CD4-positive, CD25-positive, alpha-beta regulatory T cell (primary cell): ENCODE data around the gene IQCE. TPM values are rescaled to one million over a fixed set of nuclear protein-coding genes. Genes with fewer than 3 reads are reported as not detected.

Experiments
- ATAC-seq, 2 donors: fragments of 150-1000 bp; cut with Tn5 transposase; one replicate each; pipeline ENCODE4 v1.10.0; 2021; ENCODE audit warnings: low read depth in 2 of 2, moderate number of reproducible peaks in 2 of 2, moderate library complexity in 1 of 2
- DNase-seq, 3 donors: peaks; one replicate each; pipeline versions ENCODE4 v3.0.0 to v3.0.0-alpha.2; 2012 to 2022; ENCODE audit warnings: mixed read lengths in 1 of 3
- H3K27ac ChIP-seq: one replicate; pipeline ENCODE4 v1.7.0; 2013; ENCODE audit warnings: mild to moderate bottlenecking, low read length; ENCODE audit not compliant: insufficient read depth, poor library complexity, severe bottlenecking
- H3K27me3 ChIP-seq: one replicate; pipeline ENCODE4 v1.7.0; 2013; ENCODE audit warnings: low read length; ENCODE audit not compliant: control insufficient read depth, insufficient read depth
- H3K36me3 ChIP-seq: one replicate; pipeline ENCODE4 v1.7.0; 2013; ENCODE audit warnings: mild to moderate bottlenecking, low read length, moderate library complexity; ENCODE audit not compliant: control insufficient read depth, insufficient read depth
- H3K4me1 ChIP-seq: 2 replicates; pipeline ENCODE4 v1.7.0; 2013; ENCODE audit warnings: mild to moderate bottlenecking, low read length; ENCODE audit not compliant: insufficient read depth, control insufficient read depth, poor library complexity, severe bottlenecking
- H3K4me3 ChIP-seq: one replicate; pipeline ENCODE4 v1.7.0; 2013; ENCODE audit warnings: low read depth, mild to moderate bottlenecking, low read length, moderate library complexity
- H3K9me3 ChIP-seq, 2 experiments: 1 replicate in 1 of 2; 2 replicates in 1 of 2; pipeline ENCODE4 v1.7.0; 2013; ENCODE audit warnings: low read length in 2 of 2, mild to moderate bottlenecking in 1 of 2, moderate library complexity in 1 of 2; ENCODE audit not compliant: control insufficient read depth in 2 of 2
- H3K27ac Mint-ChIP-seq, 3 donors: one replicate each; pipeline ENCODE4 v1.8.0; 2020 to 2022; ENCODE audit warnings: mild to moderate bottlenecking in 3 of 3, mixed read lengths in 3 of 3, moderate library complexity in 2 of 3
- H3K27me3 Mint-ChIP-seq: one replicate; pipeline ENCODE4 v1.8.0; 2022; ENCODE audit warnings: mild to moderate bottlenecking, mixed read lengths
- H3K36me3 Mint-ChIP-seq: one replicate; pipeline ENCODE4 v1.8.0; 2020; ENCODE audit warnings: mixed read lengths
- H3K4me1 Mint-ChIP-seq, 4 donors: one replicate each; pipeline ENCODE4 v1.8.0; 2020 to 2022; ENCODE audit warnings: mixed read lengths in 4 of 4, mild to moderate bottlenecking in 1 of 4
- H3K4me3 Mint-ChIP-seq, 4 donors: one replicate each; pipeline ENCODE4 v1.8.0; 2020 to 2022; ENCODE audit warnings: mild to moderate bottlenecking in 4 of 4, mixed read lengths in 4 of 4, moderate library complexity in 3 of 4
- H3K9me3 Mint-ChIP-seq, 7 donors: one replicate each; pipeline ENCODE4 v1.8.0; 2020 to 2022; ENCODE audit warnings: mixed read lengths in 7 of 7, mild to moderate bottlenecking in 3 of 7, moderate library complexity in 2 of 7
- polyA plus RNA-seq, 4 donors: library from polyadenylated mRNA; unstranded; fragments of 300-500 nt; fragmentation: Illumina TruSeq; gene quantifications; one replicate each; pipeline ENCODE4 v1.2.3, GENCODE V29; 2021
- total RNA-seq: library from RNA; stranded (reverse); gene quantifications from one replicate; pipeline ENCODE4 v1.2.3, GENCODE V29; 2022

The IQCE gene
- total and polyA plus RNA-seq, 5 donors from 2014 or later: 0.69 to 6.6 (median 1.00) TPM

DNA sequence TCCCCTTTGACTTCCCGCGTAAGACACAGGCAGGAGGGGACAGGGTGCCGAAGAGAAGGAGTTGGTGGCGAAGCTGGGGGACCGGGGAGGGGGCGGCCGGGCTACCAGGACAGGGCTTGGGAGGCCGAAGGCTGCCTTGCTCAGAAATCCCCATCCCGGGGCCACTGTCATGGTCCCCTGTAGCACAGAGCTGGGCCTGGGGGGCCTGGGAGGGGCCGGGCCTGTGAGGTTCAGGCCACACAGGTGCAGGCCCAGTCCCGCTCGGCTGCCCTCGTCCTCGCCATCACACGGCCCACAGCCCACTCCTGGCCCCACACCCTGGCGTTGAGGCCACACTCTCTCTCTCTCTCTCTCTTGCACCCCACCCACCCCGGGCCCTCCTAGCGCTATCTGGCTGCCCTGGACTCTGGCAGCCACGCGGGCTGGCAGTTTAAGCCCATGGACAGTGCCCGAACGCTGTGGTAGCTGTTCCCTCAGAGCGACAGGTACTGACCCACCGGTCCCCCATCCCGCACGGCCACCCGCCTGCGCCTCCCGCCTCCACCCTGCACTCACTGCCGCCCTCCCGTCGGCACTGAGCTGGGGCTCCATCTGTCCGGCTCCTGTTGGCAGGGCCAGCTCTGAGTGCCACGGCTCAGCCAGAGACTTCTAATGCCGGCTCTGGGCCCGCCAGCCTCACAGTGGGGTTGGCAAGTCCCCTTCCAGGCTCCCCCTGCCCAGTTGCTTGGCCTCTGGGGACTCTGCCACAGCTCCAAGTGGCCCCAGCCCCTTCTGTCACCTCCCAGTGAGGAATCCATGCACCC lies 101.0 kb downstream of the IQCE start:
- DNase-seq: no peak
- ATAC-seq: no peak

DNA sequence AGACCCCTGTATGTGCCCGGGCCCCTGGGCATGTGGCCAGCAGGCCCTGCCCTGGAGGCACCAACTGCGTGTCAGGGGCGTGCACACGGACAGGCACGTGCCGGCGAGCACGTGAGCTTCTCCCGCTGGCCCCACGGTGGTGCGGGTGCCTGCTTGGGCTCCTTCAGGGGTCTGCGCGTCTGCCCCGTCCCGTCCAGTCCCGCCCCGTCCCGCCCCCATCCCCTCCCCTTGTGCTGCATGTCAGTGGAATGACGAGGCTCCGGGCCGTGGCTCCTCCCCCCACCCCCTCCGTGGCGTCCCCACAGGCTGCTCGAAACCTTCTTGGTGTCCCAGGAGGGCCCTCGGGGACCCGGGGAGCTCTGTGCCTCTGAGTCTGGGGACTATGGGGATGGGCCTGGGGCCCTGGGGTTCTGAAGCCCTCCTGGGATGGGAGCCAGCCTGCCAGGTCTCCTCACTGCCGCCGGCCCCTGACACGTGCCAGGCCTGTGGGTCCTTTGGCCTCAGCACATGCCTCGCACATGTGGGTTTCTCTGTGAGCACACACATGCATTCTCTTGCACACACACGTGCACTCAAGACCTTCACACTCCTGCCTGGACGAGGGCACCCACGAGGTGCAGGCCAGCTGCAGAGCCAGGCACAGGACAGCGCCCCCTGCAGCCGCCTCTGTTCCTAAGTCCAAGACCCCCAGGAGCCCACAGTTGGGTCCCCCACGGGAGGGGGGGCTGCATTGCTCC lies 101.7 kb downstream of the IQCE start:
- H3K4me3 Mint-ChIP-seq: no peak overlapping the region
- no peaks in the 10 kb centered on the region for H3K36me3 ChIP-seq
- H3K9me3 Mint-ChIP-seq: peaks cover 0 to 1% (median 0%) of the 10 kb centered on the region in 7 donors
- no peaks in the 10 kb centered on the region for H3K27me3 ChIP-seq
- no peaks in the 10 kb centered on the region for H3K27me3 Mint-ChIP-seq
- ATAC-seq: no peak
- no peak overlapping the region for H3K4me3 ChIP-seq
- H3K36me3 Mint-ChIP-seq: peaks cover 5% of the 10 kb centered on the region
- no peaks in the 10 kb centered on the region for H3K4me1 ChIP-seq
- no peak overlapping the region for H3K27ac ChIP-seq
- H3K27ac Mint-ChIP-seq: no peak overlapping the region
- DNase-seq: no peak
- H3K4me1 Mint-ChIP-seq: peaks cover 0 to 6% (median 2%) of the 10 kb centered on the region in 4 donors
- H3K9me3 ChIP-seq: no peaks in the 10 kb centered on the region

More for the DNA sequence above, 101.0 kb downstream of the IQCE start:
- Mint-ChIP-seq H3K9me3 (peaks cover 0 to 1% (median 0%) of the 10 kb centered on the region in 7 donors), H3K4me3 (no peak overlapping the region), H3K27ac (no peak overlapping the region), H3K4me1 (peaks cover 0 to 6% (median 2%) of the 10 kb centered on the region in 4 donors), H3K27me3 (no peaks in the 10 kb centered on the region), H3K36me3 (peaks cover 5% of the 10 kb centered on the region)
- Histone ChIP-seq H3K4me1 (no peaks in the 10 kb centered on the region), H3K9me3 (no peaks in the 10 kb centered on the region), H3K27ac (no peak overlapping the region), H3K36me3 (no peaks in the 10 kb centered on the region), H3K27me3 (no peaks in the 10 kb centered on the region), H3K4me3 (no peak overlapping the region)

DNA sequence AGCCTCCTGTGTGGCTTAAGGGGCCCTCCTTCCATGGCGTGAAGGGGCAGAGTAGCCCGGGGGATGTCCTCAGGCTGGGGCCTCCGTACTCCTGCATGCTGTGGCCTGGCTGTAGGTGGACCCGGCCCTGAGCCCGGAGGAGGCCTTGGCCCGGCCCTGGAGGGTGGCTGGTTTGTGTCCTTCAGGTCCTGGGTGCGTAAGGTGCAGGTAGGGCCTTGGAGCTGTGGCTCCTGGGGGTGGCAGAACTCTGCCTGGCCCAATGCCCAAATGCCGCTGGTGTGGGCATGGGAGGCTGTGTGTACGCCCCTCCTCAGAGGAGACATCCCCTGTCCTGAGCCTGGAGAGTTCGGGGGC lies 102.3 kb downstream of the IQCE start:
- no peak for ATAC-seq
- no peak overlapping the region for H3K4me3 ChIP-seq
- DNase-seq: no peak
- Mint-ChIP-seq H3K27me3 (no peaks in the 10 kb centered on the region), H3K4me1 (peaks cover 0 to 6% (median 2%) of the 10 kb centered on the region in 4 donors), H3K9me3 (peaks cover 0 to 1% (median 0%) of the 10 kb centered on the region in 7 donors), H3K4me3 (no peak overlapping the region), H3K36me3 (peaks cover 5% of the 10 kb centered on the region), H3K27ac (no peak overlapping the region)
- no peaks in the 10 kb centered on the region for H3K4me1 ChIP-seq
- no peaks in the 10 kb centered on the region for H3K27me3 ChIP-seq
- H3K27ac ChIP-seq: no peak overlapping the region
- no peaks in the 10 kb centered on the region for H3K9me3 ChIP-seq
- no peaks in the 10 kb centered on the region for H3K36me3 ChIP-seq

DNA sequence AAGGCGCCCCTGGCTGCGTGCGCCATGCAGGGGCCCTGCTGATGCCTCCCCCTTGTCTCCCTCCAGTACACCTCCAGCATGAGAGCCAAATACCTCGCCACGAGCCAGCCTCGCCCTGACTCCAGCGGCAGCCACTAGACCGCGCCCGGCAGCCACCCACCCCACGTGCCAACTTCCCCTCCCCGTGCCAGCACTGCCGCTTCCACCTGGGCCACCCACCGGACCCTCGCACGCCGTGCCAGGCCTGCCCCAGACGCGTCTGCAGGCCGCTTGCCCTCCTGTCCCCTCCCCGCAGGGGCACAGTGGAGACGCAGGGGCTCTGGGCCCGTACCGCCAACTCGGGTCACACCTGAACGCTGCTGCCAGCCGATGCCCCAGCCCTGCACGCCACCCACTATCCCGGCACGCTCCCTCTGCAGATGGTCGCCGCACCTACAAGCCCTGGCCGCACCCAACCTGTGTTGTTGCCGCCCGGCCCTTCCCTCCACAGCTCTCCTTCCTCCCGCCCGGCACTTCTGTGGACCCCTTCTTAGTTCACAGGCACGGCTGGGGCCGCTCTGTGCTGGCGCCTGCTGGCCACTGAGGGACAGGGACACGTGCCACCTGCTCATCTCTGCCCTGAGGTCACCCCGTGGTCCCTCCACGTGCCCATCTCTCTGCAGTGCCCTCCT lies 103.0 kb downstream of the IQCE start:
- H3K36me3 Mint-ChIP-seq: peaks cover 5% of the 10 kb centered on the region
- no peak for DNase-seq
- no peaks in the 10 kb centered on the region for H3K27me3 ChIP-seq

DNA sequence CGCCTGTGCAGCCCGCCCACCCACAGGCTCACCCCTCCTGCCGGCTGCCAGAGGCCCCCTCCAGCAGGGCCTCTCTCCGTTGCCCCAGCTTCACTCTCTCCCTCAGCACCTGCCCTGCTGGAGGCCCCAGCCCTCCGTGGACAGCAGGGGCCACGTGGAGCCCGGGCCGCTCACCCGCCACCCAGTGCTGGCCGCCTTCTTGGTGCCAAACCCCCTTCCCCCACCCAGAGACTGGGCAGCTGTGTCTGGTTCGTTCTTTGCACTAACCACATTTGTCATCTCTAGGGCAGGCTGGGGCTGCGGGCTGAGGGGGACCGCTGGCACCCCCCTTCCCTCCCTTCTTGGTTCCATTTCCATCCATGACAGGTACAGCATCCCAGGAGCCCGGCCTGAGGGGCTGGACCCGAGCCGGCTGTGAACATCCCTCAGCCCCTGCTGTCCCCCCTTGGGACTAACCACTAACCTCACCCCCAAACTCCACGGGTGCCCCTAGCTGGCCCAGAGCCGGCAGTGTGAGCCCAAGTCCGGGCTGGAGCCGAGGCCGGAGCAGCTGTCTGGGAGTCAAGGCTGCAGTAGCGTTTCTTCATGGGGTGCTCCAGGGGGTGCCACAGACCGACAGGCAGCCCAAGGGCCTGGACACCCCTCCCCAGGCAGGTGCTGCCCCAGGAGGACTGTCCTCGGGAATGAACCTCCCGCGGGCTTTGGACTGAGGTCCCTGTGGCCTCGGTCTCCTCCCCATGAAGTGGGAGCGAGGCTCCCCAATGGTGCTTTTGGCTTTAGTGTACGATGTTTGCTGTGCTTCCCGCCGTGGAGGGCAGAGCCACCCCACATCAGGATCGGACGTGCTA lies 103.7 kb downstream of the IQCE start:
- no peak for ATAC-seq
- Histone ChIP-seq H3K27me3 (no peaks in the 10 kb centered on the region), H3K27ac (no peak overlapping the region), H3K36me3 (no peaks in the 10 kb centered on the region), H3K4me1 (no peaks in the 10 kb centered on the region), H3K4me3 (no peak overlapping the region), H3K9me3 (no peaks in the 10 kb centered on the region)
- DNase-seq: no peak
- Mint-ChIP-seq H3K4me1 (no peaks in the 10 kb centered on the region), H3K4me3 (no peak overlapping the region), H3K27ac (no peak overlapping the region), H3K9me3 (no peaks in the 10 kb centered on the region), H3K36me3 (no peaks in the 10 kb centered on the region), H3K27me3 (peaks cover 4% of the 10 kb centered on the region)

More for the DNA sequence above, 103.0 kb downstream of the IQCE start:
- no peaks in the 10 kb centered on the region for H3K27me3 Mint-ChIP-seq
- no peaks in the 10 kb centered on the region for H3K4me1 ChIP-seq
- no peaks in the 10 kb centered on the region for H3K36me3 ChIP-seq
- no peak overlapping the region for H3K27ac ChIP-seq
- H3K9me3 ChIP-seq: no peaks in the 10 kb centered on the region
- no peak overlapping the region for H3K4me3 Mint-ChIP-seq
- H3K27ac Mint-ChIP-seq: no peak overlapping the region
- ATAC-seq: no peak
- peaks cover 0 to 1% (median 0%) of the 10 kb centered on the region in 7 donors for H3K9me3 Mint-ChIP-seq
- no peak overlapping the region for H3K4me3 ChIP-seq
- peaks cover 0 to 6% (median 2%) of the 10 kb centered on the region in 4 donors for H3K4me1 Mint-ChIP-seq

DNA sequence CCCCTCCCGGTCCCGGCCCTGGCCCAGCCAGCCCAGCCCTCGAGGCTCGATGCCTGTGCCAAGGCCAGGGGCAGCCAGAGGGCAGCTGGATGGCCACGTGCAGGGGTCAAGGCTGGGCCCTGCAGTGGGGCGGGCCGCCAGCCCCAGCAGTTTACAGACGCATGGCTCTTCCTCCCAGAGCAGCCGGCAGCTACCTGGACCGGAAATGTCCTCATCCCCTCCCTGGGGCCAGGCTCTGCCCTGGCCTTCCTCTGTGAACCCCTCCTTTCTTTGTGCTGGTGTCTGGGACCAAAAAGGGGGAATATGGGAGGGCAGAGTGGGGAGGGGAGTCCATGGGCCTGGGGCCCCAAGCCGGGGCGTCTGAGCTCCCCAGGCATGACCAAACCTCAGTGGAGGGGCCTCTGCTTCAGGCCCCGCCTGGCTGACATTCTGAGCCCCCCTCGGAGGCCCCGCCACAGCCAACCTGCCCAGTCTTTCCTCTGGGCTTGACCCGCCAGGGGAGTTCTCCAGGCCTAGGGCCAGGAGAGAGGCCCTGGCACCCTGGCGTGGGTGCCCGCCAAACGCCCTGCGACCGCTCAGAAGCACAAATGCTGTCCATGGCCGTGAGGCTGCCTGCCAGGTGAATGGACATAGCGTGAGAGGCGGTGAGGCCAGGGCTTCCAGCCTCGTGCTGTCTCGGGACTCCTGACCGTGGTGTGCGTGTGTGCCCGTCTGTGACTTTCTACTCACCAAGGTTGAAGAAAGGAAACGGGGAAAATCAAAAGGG lies 104.5 kb downstream of the IQCE start:
- Mint-ChIP-seq H3K4me3 (no peak overlapping the region), H3K27me3 (peaks cover 8% of the 10 kb centered on the region), H3K36me3 (no peaks in the 10 kb centered on the region), H3K9me3 (no peaks in the 10 kb centered on the region), H3K27ac (peak overlapping the region in 1 of 3 donors; percentile 75), H3K4me1 (no peaks in the 10 kb centered on the region)
- Histone ChIP-seq H3K4me3 (no peak overlapping the region), H3K27me3 (no peaks in the 10 kb centered on the region), H3K36me3 (no peaks in the 10 kb centered on the region), H3K4me1 (no peaks in the 10 kb centered on the region), H3K9me3 (no peaks in the 10 kb centered on the region), H3K27ac (no peak overlapping the region)
- no peak for ATAC-seq
- no peak for DNase-seq

DNA sequence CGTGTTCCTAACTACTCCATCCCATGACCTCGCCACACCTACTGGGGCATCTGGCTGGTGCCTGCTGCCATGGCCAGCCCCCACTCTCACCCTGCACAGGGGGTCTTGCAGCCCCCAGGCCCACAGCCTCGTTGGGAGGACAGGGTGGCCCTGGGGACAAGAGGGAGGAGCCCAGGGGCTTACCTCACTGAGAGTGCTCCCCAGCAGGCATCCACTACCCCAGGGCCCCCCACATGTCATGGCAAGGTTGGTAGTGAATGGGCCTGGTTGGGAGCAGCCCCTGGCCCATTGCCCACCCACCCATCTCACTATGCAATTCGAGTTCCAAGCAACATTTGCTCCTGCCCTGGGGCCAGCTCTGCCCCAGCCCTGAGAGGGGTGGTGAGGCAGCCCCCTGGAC lies 105.2 kb downstream of the IQCE start:
- no peak for ATAC-seq
- no peaks in the 10 kb centered on the region for H3K4me1 Mint-ChIP-seq
- Histone ChIP-seq H3K9me3 (no peaks in the 10 kb centered on the region), H3K4me1 (no peaks in the 10 kb centered on the region), H3K27ac (no peak overlapping the region), H3K4me3 (no peak overlapping the region), H3K27me3 (no peaks in the 10 kb centered on the region), H3K36me3 (no peaks in the 10 kb centered on the region)
- H3K27ac Mint-ChIP-seq: peak overlapping the region in 1 of 3 donors; percentile 75
- H3K36me3 Mint-ChIP-seq: no peaks in the 10 kb centered on the region
- H3K9me3 Mint-ChIP-seq: no peaks in the 10 kb centered on the region
- H3K4me3 Mint-ChIP-seq: no peak overlapping the region
- H3K27me3 Mint-ChIP-seq: peaks cover 9% of the 10 kb centered on the region
- no peak for DNase-seq
